ENCODE results near the gene PARP6. TPM values are rescaled to one million over a fixed set of nuclear protein-coding genes. Genes with fewer than 3 reads are reported as not detected.

Gene PARP6
- total and polyA plus RNA-seq, 2 donors (not counting 1 experiment from before 2014, with no cell fraction given), result 118 to 134 TPM

GRCh38 chr15:72239652-72240051, 32.7 kb downstream of the PARP6 start:
- Histone ChIP-seq H2AFZ (ENCODE audit: insufficient read depth, low read depth, low read length, poor library complexity, severe bottlenecking) (no peak overlapping the region), H4K20me1 (ENCODE audit: control insufficient read depth, insufficient read depth, low read length, poor library complexity, severe bottlenecking) (no peaks in the 10 kb centered on the region), H3K79me2 (ENCODE audit: control insufficient read depth, insufficient read depth, low read length) (no peaks in the 10 kb centered on the region), H3K4me2 (replicated peaks; ENCODE audit: low read depth, low read length, poor library complexity, severe bottlenecking) (no peak overlapping the region), H3K27me3 (replicated peaks in 1 of 4; ENCODE audit: control extremely low read depth in 1 of 4, control insufficient read depth in 3 of 4, insufficient read depth in 4 of 4, low read length in 3 of 4) (no peaks in the 10 kb centered on the region), H3K9ac (ENCODE audit: low read length) (no peak overlapping the region), H3K36me3 (replicated peaks in 1 of 2; ENCODE audit: control extremely low read depth in 1 of 2, control insufficient read depth in 1 of 2, extremely low read depth in 1 of 2, insufficient read depth in 2 of 2, low read length in 1 of 2) (peaks cover 1 to 33% of the 10 kb centered on the region in 2 experiments), H3K27ac (ENCODE audit: low read length in 2 of 2) (no peak overlapping the region), H3K9me3 (ENCODE audit: control extremely low read depth in 1 of 3, control insufficient read depth in 2 of 3, insufficient read depth in 1 of 3, low read length in 2 of 3) (no peaks in the 10 kb centered on the region), H3K4me3 (ENCODE audit: control extremely low read depth in 1 of 5, extremely low read depth in 1 of 5, insufficient read depth in 1 of 5, low read depth in 2 of 5, low read length in 4 of 5) (no peak overlapping the region), H3K4me1 (ENCODE audit: control insufficient read depth in 2 of 2, insufficient read depth in 2 of 2, low read length in 2 of 2) (no peaks in the 10 kb centered on the region)
- ATAC-seq (ENCODE audit: low read depth) (no peak), DNase-seq (no peak)
- Mint-ChIP-seq H3K27ac (no peak overlapping the region), H3K27me3 (no peaks in the 10 kb centered on the region), H3K4me1 (no peaks in the 10 kb centered on the region), H3K9me3 (ENCODE audit: insufficient read depth) (no peaks in the 10 kb centered on the region), H3K4me3 (no peak overlapping the region)
- ChIA-PET POLR2A (interaction anchor here (0.7 kb wide), 1 partner anchor 8 kb away, joined by 3 read pairs; no protein-coding TSS in a partner anchor), CTCF (interaction anchor here (0.6 to 2.4 kb wide), 4 partner anchors 8 to 39 kb away, joined by 3 to 13 read pairs (median 6); partner anchors contain the start of gene PKM)
- TF ChIP-seq, protein P1, sequence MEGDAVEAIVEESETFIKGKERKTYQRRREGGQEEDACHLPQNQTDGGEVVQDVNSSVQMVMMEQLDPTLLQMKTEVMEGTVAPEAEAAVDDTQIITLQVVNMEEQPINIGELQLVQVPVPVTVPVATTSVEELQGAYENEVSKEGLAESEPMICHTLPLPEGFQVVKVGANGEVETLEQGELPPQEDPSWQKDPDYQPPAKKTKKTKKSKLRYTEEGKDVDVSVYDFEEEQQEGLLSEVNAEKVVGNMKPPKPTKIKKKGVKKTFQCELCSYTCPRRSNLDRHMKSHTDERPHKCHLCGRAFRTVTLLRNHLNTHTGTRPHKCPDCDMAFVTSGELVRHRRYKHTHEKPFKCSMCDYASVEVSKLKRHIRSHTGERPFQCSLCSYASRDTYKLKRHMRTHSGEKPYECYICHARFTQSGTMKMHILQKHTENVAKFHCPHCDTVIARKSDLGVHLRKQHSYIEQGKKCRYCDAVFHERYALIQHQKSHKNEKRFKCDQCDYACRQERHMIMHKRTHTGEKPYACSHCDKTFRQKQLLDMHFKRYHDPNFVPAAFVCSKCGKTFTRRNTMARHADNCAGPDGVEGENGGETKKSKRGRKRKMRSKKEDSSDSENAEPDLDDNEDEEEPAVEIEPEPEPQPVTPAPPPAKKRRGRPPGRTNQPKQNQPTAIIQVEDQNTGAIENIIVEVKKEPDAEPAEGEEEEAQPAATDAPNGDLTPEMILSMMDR (IDR thresholded peaks at IDR 0.05), result no peak
- no peak for TF ChIP-seq EZH2 (IDR thresholded peaks at IDR 0.05; ENCODE audit: borderline replicate concordance, insufficient read depth, low read depth, low read length, poor library complexity, severe bottlenecking)
- intact Hi-C loops (cut with micrococcal nuclease), result no loop called here

DNA sequence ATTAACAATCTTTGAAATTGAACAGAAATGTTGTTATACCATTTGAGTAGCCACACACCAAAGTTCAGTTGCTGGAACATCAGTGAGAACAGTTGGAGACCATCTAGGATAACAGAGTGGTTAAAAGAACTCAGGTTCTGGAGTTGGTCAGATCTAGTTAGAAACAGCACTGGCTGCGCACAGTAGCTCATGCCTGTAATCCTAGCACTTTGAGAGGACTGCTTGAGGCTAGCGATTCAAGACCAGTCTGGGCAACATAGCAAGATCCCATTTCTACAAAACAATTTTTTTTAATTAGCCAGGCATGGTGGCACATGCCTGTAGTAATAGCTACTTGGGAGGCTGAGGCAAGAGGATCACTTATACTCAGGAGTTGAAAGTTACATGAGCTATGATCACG, 33.8 kb downstream of the PARP6 start:
- Histone ChIP-seq H3K4me3 (ENCODE audit: control extremely low read depth in 1 of 5, extremely low read depth in 1 of 5, insufficient read depth in 1 of 5, low read depth in 2 of 5, low read length in 4 of 5) (no peak overlapping the region), H3K27me3 (replicated peaks in 1 of 4; ENCODE audit: control extremely low read depth in 1 of 4, control insufficient read depth in 3 of 4, insufficient read depth in 4 of 4, low read length in 3 of 4) (no peaks in the 10 kb centered on the region), H4K20me1 (ENCODE audit: control insufficient read depth, insufficient read depth, low read length, poor library complexity, severe bottlenecking) (no peaks in the 10 kb centered on the region), H3K27ac (ENCODE audit: low read length in 2 of 2) (no peak overlapping the region), H2AFZ (ENCODE audit: insufficient read depth, low read depth, low read length, poor library complexity, severe bottlenecking) (no peak overlapping the region), H3K9ac (ENCODE audit: low read length) (no peak overlapping the region), H3K4me2 (replicated peaks; ENCODE audit: low read depth, low read length, poor library complexity, severe bottlenecking) (no peak overlapping the region), H3K79me2 (ENCODE audit: control insufficient read depth, insufficient read depth, low read length) (no peaks in the 10 kb centered on the region), H3K9me3 (ENCODE audit: control extremely low read depth in 1 of 3, control insufficient read depth in 2 of 3, insufficient read depth in 1 of 3, low read length in 2 of 3) (no peaks in the 10 kb centered on the region), H3K4me1 (ENCODE audit: control insufficient read depth in 2 of 2, insufficient read depth in 2 of 2, low read length in 2 of 2) (no peaks in the 10 kb centered on the region), H3K36me3 (replicated peaks in 1 of 2; ENCODE audit: control extremely low read depth in 1 of 2, control insufficient read depth in 1 of 2, extremely low read depth in 1 of 2, insufficient read depth in 2 of 2, low read length in 1 of 2) (peaks cover 1 to 33% of the 10 kb centered on the region in 2 experiments)
- CTCF ChIA-PET, result interaction anchor here (1.5 to 2.4 kb wide), 2 partner anchors 12 to 38 kb away, joined by 4 to 13 read pairs; no protein-coding TSS in a partner anchor
- no CpG with 5 or more reads among the region's 3 CpGs for WGBS (ENCODE audit: insufficient coverage)
- Mint-ChIP-seq H3K27me3 (no peaks in the 10 kb centered on the region), H3K4me1 (no peaks in the 10 kb centered on the region), H3K4me3 (no peak overlapping the region), H3K27ac (no peak overlapping the region), H3K9me3 (ENCODE audit: insufficient read depth) (no peaks in the 10 kb centered on the region)
- POLR2A ChIA-PET, result interaction anchor here (0.7 kb wide), 1 partner anchor 11 kb away, joined by 13 read pairs; no protein-coding TSS in a partner anchor
- DNase-seq (no peak), ATAC-seq (ENCODE audit: low read depth) (no peak)
- TF ChIP-seq, protein P1 (IDR thresholded peaks at IDR 0.05), result no peak
- TF ChIP-seq EZH2 (IDR thresholded peaks at IDR 0.05; ENCODE audit: borderline replicate concordance, insufficient read depth, low read depth, low read length, poor library complexity, severe bottlenecking), result no peak
- intact Hi-C loops (cut with micrococcal nuclease), result no loop called here

All from B cell (primary cell).